Measurements from ENCODE around the gene ROBO1.
A peak's percentile ranks its signal among the peaks of the same experiment; 100 is the strongest.
"Not testable (repeated sequence)": the region's sequence is repeated elsewhere in the genome, so short reads cannot be mapped to it uniquely, and the experiment has no call there.

The ROBO1 gene

DNA sequence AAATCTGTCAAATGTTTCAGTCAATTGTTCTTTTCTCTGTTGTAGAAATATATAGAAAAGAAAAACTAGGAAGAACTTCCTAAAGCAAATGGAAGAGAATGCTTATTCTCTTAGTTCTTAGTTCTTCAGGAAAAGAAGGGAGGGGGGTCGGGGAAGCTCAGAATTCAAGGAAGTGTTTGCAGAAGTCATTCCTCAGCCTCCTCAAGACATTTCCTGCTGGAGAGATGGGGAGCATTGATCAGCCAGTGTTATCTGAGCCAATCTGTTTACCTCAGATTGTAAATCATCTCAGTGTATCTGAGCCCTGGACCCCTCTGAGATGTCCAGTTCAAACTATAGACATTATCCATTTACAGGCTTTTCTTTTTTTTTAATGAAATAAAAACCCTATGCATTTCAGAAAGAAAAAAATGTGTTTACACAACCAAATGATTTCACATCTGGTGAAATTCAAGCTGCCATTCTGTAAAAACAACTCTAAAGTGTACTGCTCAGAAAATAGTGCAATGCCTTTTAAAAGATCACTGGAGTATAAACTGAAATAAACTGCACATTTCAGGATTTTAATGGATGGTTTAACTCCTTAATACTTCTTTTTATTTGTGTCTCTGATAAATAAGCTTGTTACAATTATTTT lies 460.7 kb downstream of the ROBO1 start:
- no peak for DNase-seq (ENCODE audit: low spot score)

DNA sequence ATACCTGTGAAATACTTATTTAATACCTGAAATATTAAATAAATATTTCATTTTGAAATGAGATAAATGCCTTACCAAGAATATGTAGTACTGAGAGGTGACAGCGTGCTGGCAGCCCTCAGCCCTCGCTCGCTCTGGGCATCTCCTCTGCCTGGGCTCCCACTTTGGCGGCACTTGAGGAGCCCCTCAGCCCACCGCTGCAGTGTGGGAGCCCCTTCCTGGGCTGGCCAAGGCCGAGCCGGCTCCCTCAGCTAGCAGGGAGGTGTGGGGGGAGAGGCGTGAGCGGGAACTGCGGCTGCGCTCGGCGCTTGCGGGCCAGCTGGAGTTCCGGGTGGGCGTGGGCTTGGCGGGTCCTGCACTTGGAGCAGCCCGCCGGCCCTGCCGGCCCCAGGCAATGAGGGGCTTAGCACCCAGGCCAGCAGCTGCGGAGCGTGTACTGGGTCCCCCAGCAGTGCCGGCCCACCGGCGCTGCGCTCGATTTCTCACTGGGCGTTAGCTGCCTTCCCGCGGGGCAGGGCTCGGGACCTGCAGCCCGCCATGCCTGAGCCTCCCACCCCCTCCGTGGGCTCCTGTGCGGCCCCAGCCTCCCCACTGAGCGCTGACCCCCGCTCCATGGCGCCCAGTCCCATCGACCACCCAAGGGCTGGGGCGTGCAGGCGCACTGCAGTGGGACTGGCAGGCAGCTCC lies 467.7 kb downstream of the ROBO1 start:
- DNase-seq (ENCODE audit: low spot score): not testable (repeated sequence)

DNA sequence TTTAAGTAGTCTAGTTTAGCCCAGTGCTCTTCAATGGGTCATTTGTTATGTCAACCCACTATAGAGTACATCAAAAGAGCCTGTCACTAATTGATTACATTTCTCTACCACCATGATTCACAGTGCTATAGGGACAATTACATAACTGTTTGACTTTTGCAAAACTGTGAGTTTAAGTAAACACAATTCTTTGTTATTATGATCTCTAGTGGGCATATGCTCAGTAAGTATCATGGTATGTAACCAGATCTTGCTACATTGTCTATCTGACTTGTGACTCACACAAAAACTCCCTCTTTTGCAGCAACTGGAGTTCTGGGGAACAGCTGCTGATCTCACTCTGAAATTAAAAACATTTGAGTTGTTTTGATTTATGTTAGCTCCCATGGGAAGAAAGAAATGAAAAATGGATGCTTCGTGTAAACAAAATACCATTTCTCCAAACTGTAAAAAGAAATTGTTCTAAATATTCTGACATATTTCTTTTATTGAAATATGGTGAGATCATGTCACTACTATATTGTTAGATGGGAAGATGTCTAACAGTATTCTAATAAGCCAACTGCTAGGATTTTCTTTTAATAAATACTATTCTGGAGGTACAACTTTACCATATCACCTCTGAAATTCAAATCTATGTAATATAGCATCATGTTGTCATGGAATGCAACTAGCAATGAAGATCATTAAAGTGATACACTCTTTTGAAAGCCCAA lies 470.4 kb downstream of the ROBO1 start:
- peak; percentile 78 for DNase-seq (ENCODE audit: low spot score)

DNA sequence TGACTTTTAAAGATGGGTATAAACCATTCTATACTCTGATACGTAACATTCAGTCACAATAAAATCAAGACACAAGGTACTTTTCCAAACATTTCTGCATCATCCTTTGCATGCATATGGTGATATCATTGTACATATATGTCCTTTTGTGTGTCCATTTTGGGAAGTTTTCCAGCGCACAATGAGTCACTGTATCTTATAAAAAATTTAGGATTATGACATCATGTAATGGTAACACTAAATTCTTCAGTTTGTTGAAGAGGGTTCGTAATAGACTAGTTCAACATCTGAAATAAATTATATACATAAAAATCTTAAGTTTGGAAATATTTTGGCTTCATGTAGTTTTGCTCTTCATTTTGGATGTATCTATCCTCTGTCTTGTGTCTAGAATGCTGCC lies 480.9 kb downstream of the ROBO1 start:
- no peak for DNase-seq (ENCODE audit: low spot score)

DNA sequence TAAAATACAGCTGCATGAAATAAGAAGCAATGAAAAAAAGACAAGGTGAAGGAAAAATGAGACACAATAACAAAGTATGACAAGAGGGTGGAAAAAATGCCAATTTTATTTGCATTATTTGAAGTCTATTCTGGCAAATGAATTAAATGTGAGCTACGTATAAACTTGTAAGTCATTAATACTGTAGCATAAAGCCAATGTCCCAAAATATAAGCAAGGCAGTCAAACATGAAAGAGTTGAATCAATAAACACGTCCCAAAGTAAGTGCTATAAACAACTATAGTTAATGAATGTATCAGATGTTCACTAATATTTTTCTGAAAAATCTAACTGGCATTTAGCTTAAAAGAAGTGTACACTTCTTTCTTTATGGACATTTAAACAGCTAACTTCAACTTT lies 481.9 kb downstream of the ROBO1 start:
- DNase-seq (ENCODE audit: low spot score): no peak

DNA sequence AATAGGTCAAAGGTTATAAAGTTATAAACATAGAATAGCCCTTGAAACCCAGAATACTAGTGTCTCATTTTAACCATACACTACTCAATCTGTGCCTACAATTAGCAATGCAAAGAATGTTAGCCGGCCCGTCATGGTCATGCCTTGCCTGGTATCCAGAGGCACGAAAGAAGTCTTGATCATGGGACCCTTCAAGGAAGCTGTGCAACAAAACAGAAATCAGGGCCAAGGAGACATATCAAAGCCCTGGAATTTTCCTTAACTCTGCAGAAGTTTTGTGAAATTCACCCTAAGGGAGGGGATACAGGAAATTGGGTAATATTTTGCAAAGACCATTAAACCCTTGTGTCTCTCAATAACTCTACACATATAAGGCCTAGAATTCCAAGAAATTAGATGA lies 482.4 kb downstream of the ROBO1 start:
- DNase-seq (ENCODE audit: low spot score): no peak

DNA sequence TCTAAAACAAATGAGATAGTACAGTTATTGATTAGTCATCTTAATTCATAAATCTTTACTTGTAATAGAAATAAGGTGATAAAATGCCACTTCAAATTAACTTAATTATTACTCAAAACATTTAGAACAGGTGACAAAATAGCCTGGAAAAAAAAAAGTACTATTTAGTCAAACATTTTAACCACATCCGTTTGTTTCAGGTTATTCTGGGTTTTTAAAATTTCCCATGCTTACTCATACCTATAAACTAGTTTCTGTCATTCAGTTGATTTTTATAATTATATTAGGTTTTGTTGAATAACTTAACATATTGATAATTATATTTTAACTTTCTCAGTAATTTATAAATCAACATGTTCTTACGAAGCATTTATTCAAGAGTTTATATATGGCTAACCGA lies 483.0 kb downstream of the ROBO1 start:
- no peak for DNase-seq (ENCODE audit: low spot score)

DNA sequence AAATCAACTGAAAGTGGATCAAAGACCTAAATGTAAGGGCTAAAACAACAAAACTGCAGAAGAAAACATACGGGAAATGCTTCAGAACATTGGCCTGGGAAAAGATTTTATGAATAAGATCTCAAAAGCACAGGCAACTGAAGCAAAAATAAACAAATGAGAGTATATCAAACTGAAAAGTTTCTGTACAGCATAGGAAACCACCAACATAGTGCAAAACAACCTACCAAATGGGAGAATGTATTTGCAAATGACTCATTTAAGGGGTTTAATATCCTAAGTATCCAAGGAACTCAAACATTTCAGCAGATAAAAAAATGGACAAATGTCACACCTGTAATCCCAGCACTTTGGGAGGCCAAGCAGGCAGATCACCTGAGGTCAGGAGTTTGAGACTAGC lies 489.1 kb downstream of the ROBO1 start:
- DNase-seq (ENCODE audit: low spot score): peak; percentile 6

DNA sequence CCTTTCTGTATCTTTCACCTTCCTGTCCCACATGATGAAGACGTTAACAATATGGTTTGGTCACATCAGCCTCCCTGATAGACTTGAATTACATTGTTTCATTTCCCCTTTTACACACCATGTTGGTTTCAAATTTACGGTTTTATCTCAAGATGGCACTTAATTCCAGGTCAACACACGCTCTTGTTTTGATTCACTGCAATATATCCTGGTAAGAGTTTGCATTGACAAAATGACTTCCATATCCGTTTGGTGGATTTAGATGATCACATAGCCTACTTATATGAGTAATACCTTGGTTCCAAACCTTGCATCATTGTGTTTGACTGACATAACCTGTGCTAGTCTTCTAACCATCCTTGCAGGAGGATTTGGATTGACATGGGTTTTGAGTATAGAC lies 499.4 kb downstream of the ROBO1 start:
- DNase-seq (ENCODE audit: low spot score): no peak

DNA sequence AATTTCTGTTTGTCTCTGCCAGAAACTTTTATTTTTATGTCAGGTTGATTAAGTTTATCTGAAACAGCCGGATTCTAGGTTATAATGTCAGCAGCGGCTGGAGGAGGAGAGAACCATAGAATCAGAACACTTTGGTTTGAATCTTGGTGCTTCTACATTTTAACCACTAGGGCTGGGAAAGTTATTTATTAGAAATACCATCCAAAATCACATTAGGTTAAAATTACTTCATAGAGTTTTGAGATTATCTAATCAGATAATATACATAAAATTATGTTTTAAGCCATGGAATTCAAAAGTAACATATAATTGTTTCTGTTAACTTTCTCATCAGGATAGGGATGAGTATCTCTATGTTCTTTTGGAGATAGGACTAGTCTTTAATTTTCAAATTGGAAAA lies 502.9 kb downstream of the ROBO1 start:
- DNase-seq (ENCODE audit: low spot score): no peak

DNA sequence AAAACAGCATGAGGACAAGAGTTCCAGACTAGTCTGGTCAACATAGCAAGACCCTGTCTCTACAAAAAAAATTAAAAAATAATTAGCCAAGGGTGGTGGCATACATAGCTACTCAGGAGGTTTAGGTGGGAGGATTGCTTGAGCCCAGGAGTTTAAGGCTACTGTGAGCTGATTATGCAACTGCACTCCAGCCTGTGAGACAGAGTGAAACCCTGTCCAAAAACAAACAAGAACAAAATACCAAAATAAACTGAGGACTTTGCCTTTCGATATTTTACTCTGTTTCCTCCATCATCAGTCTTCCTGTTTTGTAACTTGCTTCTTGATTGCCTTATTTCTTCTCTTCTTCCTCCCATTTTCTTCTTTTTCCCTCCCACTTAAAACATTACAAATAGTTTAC lies 504.4 kb downstream of the ROBO1 start:
- DNase-seq (ENCODE audit: low spot score): no peak

DNA sequence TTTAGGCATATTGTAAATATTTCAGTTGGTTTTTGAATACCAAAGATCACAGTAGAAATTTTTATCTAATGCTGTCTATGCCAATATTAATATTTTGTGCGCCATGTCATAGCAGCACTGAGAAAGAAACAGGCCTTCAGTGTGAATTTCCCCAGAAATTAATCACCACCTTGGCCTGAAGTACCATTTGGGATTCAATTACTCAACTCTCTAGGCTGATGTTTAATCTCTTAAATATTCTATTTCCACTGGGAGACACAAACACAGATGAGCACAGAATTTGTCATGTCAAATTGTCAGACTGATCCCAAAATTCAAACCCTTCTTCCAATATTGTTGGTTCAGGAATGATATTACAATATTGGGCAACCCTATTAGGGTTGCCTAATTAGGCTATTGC lies 509.3 kb downstream of the ROBO1 start:
- no peak for DNase-seq (ENCODE audit: low spot score)

DNA sequence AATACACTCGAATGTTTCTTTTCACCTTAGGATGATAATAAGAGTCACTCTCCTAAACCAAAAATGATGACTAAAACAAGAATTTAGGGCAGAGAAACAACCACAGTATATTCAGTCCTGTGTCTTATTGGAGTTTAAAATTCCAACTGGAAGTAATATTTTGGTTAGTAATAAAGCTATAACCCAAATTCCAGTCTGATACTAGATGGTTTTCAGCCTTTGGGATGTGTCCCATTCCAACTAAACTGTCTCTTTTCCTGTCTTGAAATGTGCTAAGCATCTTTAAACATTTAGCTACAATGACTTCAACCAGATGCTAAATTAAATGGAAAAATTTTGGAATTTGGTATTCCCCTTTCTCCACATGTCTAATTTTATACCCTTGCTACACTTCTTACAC lies 510.0 kb downstream of the ROBO1 start:
- no peak for DNase-seq (ENCODE audit: low spot score)

DNA sequence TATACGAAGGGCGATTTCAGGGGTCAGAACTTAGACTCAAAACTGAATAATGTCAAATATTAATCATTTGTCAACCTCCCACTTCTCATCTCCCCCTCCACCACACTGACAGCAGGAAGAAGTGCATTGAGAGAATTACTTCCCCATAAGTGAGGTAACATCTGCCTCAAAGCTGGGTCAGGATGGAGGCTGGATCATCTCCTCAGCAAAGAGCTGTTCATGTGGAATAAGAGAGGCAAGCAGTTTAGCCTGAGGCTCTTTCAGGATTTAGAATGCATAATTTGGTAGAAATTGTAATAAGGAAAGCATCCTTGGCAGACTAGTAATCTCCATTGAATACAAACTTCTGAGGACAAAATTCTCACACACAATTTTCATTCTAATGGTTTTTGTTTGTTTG lies 512.1 kb downstream of the ROBO1 start:
- no peak for DNase-seq (ENCODE audit: low spot score)

DNA sequence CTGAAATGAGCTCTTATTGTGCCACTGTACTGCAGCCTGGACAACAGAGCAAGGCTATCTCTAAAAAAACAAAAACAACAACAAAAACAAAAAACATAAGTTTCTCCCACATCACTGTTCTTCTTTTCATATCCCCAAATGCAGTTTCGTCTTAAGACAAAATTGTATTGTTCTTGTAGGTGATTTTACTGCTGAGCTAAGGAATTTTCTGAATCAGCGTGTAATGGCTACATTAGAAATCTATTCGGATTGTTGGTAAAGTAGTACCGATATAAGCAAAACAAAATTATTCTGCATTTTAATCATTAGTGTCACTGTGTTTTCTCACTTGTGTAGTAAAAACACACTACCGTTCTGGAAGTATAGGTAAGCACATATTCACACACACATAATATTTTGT lies 512.5 kb downstream of the ROBO1 start:
- no peak for DNase-seq (ENCODE audit: low spot score)

DNA sequence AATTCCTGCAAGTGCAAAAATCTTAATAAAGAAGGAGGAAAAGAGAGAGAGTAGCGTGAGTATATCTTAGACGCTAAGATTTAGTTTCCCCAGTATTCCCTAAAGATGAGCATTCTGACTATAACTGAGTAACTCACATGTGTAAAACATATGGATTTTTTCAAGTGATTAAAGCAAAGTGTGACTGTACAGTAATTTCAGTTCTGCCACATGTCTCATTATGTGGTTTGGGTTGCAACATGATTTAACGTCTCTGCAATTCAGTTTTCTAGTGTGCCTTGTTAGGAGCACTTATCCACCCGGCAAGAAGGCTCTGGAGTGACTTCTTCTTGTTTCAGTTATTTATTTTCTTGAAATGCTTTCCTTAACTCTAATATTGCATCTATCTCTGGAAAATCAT lies 514.1 kb downstream of the ROBO1 start:
- no peak for DNase-seq (ENCODE audit: low spot score)

DNA sequence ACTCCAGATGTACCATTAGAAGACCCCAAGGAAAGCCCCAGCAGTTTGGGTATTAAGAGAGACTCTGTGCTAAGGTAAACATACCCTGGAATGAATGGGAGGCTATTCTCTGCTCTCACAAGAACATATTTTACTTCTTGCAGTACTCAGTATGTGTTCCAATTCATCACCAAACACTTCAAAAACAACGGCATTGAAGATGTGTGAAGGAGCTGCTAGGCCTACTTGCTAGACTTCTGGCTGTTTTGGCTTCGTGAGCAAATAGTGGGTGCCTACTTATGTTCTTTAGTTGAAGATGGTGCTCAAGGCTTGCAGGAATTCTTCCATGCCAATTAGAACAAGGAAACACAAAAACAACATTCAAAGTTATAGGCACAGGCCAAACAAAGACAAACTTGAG lies 514.5 kb downstream of the ROBO1 start:
- DNase-seq (ENCODE audit: low spot score): no peak

DNA sequence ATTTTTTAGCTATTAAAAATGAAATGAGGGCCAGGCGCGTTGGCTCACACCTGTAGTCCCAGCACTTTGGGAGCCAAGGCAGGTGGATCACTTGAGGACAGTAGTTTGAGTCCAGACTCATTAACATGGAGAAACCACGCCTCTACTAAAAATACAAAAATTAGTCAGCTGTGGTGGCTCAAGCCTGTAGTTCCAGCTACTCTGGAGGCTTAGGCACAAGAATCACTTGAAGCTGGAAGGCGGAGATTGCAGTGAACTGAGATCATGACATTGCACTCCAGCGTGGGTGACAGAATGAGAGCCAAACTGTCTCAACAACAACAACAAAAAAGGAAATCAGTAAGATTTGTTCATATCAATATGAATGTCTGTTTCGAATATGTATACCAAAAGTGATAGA lies 517.1 kb downstream of the ROBO1 start:
- no peak for DNase-seq (ENCODE audit: low spot score)

DNA sequence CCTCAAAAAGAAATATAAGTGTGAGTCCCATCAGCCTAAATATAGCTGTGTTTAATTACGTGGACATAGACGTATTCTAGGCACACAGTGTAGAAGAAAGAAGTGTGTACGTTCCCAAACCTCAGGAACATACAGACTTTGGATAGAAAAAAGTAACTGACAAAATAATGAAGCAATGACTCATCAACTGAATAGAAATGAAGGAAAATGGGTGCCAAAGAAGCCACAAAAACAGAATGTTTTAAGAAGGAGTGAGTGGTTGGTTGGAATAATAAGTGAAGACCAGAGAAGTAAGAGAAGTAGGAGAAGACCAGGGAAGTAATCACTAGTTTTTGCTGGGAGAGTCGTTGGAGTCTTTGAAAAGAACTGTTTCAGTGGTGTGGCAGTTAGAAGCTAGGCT lies 518.1 kb downstream of the ROBO1 start:
- no peak for DNase-seq (ENCODE audit: low spot score)

DNA sequence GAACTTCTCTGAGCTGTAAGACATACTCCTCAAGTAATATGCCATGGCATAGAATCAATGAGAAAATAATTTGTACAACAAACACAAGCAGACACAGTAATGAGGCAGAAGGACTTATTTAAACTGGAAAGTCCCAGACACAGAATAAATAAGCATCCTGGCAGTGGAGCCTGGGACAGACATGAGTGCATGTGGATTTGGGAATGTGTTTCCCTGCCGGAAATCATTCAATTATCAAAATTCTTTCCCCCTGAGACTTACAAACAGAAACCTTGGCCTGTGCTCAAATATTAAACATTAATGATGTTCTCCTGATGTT lies 520.1 kb downstream of the ROBO1 start:
- DNase-seq (ENCODE audit: low spot score): peak; percentile 10

DNA sequence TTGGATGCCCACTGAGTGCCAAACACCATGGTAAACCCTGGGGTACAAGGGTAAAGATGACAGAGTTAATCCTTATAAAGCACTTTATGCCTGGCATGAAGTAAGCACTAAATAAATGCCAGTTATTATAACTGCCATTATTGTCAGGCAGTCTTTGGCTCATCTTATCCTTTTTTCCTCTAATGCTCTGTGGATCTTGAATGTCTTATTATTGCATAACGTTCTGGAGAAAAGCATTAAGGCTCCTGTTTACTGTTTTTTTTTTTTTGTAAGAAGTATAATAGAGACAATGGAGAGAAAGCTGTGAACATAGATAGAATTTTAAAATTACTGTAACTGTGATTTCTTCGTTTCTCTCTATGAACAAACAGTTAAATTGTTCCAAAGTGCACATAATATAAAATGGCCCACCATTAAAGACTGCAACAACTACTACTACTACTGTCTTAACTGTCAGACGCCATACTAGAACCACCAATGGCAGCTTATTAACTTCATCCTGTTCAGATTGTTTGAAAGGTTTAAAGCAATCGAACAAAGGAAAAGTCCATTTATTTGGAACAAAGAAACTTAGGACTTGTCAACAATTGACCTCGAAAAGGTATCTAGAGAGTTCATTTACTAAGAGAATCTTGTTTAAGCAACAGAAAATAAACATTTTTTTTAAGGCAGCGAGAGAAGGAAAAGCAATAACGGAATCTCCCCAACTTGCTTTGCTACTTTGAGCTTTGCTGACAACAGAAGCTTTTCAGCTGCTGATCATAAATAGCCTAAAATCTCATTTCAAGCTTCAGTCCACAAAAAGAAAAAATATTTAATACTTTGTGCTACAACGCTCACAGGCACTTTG lies 520.7 kb downstream of the ROBO1 start:
- DNase-seq (ENCODE audit: low spot score): no peak

DNA sequence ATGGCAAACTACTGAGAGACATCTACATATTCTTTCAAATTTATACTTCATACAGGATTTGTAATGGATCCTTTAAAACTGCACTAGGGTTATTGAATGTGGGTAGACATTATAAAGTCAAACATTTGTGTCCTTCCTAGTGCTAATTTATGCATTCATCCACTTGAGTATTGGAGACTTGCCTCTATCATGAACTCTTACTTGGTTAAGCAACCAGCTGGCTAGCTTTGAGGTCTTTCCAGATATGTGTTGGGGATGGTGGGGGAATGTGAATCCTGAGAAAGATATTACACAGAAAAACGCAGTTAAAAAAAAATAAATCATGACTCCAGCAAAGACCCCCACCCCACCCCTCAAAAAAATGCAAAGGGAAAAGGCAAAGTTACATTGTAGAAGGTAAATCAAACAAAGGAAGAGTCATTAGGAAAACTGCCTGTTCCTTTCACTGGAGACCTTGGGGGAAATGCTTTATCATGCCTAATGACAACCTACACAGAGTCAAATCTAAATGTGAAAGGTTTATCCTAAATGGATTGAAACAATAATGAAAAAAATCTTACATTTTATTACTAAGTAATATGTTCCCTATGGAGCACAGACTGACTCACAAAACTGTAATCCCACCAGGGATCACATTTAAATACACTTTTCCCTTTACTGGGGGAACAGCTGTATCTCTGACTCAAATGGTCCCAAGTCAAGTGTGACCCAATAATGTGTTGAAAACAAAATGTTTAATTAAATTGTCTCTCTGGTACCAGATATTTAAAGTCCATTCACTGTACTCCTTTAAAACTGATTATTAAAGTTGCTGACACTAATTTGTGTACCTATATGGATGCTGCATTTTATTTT lies 522.3 kb downstream of the ROBO1 start:
- DNase-seq (ENCODE audit: low spot score): no peak

Measured in hepatic stellate cell (primary cell).